ENCODE results near the gene UBXN7. TPM values are rescaled to one million over a fixed set of nuclear protein-coding genes. Genes with fewer than 3 reads are reported as not detected.

The UBXN7 gene
- total and polyA plus RNA-seq, 2 donors (not counting 3 experiments of a cell fraction or from before 2014, with no cell fraction given), result 9.9 to 57.0 TPM

DNA sequence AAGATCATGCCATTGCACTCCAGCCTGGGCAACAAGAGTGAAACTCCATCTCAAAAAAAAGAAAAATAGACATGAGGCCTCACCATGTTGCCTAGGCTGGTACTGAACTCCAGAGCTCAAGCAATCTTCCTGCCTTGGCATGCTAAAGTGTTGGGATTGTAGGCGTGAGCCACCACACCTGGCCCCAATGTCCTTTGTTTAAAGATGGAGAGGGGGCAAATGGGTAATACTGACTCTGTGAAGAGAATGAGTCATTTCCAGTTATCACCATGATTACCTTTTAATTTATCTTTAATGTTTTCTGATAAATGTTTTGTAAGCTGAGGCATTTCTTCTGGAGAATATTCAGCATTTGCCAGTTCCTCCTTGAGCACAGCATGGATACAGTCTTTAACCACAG is 116.4 kb downstream of the UBXN7 start:
- ChIA-PET CTCF (no interaction called here), POLR2A (no interaction called here)
- Histone ChIP-seq H3K9me1 (replicated peaks; ENCODE audit: control insufficient read depth, extremely low read depth, insufficient read depth, low read length) (no peaks in the 10 kb centered on the region), H3K27ac (ENCODE audit: insufficient read depth, low read depth, low read length) (no peak overlapping the region), H3K4me3 (replicated peaks in 1 of 3; ENCODE audit: insufficient read depth in 1 of 3, low read depth in 1 of 3, low read length in 3 of 3) (no peak overlapping the region), H3K9ac (replicated peaks; ENCODE audit: extremely low read depth, insufficient read depth, low read length) (no peak overlapping the region), H3K9me3 (replicated peaks; ENCODE audit: control insufficient read depth, insufficient read depth, low read length) (no peaks in the 10 kb centered on the region), H3K36me3 (ENCODE audit: control insufficient read depth in 2 of 2, extremely low read depth in 1 of 2, insufficient read depth in 2 of 2, low read length in 2 of 2) (no peaks in the 10 kb centered on the region), H3K79me2 (ENCODE audit: control insufficient read depth, insufficient read depth, low read length) (no peaks in the 10 kb centered on the region), H3K27me3 (ENCODE audit: control insufficient read depth in 2 of 2, insufficient read depth in 2 of 2, low read length in 2 of 2) (no peaks in the 10 kb centered on the region), H4K20me1 (replicated peaks; ENCODE audit: control insufficient read depth, extremely low read depth, insufficient read depth, low read length) (no peaks in the 10 kb centered on the region), H3K4me2 (ENCODE audit: insufficient read depth, low read length) (no peak overlapping the region), H2AFZ (ENCODE audit: low read depth, low read length) (no peak overlapping the region), H3K4me1 (ENCODE audit: control insufficient read depth, extremely low read depth, insufficient read depth, low read length) (peaks cover 5% of the 10 kb centered on the region)
- no peak for DNase-seq (ENCODE audit: low read depth, low spot score)
- TF ChIP-seq EZH2 (IDR thresholded peaks at IDR 0.05; ENCODE audit: borderline replicate concordance, low read depth, low read length, severe bottlenecking) (no peak), GATA2 (IDR thresholded peaks at IDR 0.05; ENCODE audit: insufficient read depth, insufficient read length, low read depth, low read length) (no peak), POLR2AphosphoS5 (IDR thresholded peaks at IDR 0.05; ENCODE audit: insufficient read depth, low read depth, low read length) (no peak), JUN (IDR thresholded peaks at IDR 0.05; ENCODE audit: borderline replicate concordance, insufficient read depth, insufficient read length, low read depth) (no peak), FOS (IDR thresholded peaks at IDR 0.05; ENCODE audit: borderline replicate concordance, insufficient read depth, low read length) (no peak), POLR2A (IDR thresholded peaks at IDR 0.05; ENCODE audit: low read depth, low read length) (no peak), MYC (IDR thresholded peaks at IDR 0.05; ENCODE audit: low read depth, low read length) (no peak)
- TF ChIP-seq, protein P1, sequence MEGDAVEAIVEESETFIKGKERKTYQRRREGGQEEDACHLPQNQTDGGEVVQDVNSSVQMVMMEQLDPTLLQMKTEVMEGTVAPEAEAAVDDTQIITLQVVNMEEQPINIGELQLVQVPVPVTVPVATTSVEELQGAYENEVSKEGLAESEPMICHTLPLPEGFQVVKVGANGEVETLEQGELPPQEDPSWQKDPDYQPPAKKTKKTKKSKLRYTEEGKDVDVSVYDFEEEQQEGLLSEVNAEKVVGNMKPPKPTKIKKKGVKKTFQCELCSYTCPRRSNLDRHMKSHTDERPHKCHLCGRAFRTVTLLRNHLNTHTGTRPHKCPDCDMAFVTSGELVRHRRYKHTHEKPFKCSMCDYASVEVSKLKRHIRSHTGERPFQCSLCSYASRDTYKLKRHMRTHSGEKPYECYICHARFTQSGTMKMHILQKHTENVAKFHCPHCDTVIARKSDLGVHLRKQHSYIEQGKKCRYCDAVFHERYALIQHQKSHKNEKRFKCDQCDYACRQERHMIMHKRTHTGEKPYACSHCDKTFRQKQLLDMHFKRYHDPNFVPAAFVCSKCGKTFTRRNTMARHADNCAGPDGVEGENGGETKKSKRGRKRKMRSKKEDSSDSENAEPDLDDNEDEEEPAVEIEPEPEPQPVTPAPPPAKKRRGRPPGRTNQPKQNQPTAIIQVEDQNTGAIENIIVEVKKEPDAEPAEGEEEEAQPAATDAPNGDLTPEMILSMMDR (IDR thresholded peaks at IDR 0.05; ENCODE audit: extremely low read depth in 1 of 2, insufficient read depth in 1 of 2, low read depth in 1 of 2, low read length in 2 of 2), result no peak
- TF ChIP-seq, protein P2, sequence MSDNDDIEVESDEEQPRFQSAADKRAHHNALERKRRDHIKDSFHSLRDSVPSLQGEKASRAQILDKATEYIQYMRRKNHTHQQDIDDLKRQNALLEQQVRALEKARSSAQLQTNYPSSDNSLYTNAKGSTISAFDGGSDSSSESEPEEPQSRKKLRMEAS (IDR thresholded peaks at IDR 0.05; ENCODE audit: insufficient read depth, insufficient read length), result no peak
- intact Hi-C loops (cut with micrococcal nuclease), result no loop called here
- no TSS peak for BruUV-seq (replicated peaks)
- FAIRE-seq, result no peak
- dilution Hi-C loops (cut with MboI; ENCODE audit: extremely low pct_ligation_motif_present, low sequenced_read_pairs), result no loop called here

Data from endothelial cell of umbilical vein (primary cell).